Natural killer cell treated with Interleukin-12 subunit alpha and Interleukin-12 subunit beta and Interleukin-15 and Interleukin-18, amount 100 ng/mL, for 72 hours (primary cell): ENCODE results near the gene RUSC1. TPM values are rescaled to one million over a fixed set of nuclear protein-coding genes. Genes with fewer than 3 reads are reported as not detected.
A peak's percentile ranks its signal among the peaks of the same experiment; 100 is the strongest.
"Not testable (repeated sequence)": the region's sequence is repeated elsewhere in the genome, so short reads cannot be mapped to it uniquely, and the experiment has no call there.

Experiments used
- ATAC-seq, 2 donors: fragments of 150-1000 bp; cut with Tn5 transposase in 1 of 2; sonication (Bioruptor Pico), chemical (Tn5 transposase) in 1 of 2; 2 replicates each; pipeline ENCODE4 v1.10.0; 2021
- DNase-seq: peaks from one replicate; pipeline ENCODE4 v3.0.0; 2022; ENCODE audit warnings: low spot score
- H3K27ac Mint-ChIP-seq, 2 donors: 1 replicate in 1 of 2; 2 replicates in 1 of 2; pipeline ENCODE4 v1.8.0; 2022; ENCODE audit warnings: mixed read lengths in 2 of 2, mild to moderate bottlenecking in 1 of 2, moderate library complexity in 1 of 2
- H3K27me3 Mint-ChIP-seq, 2 donors: 1 replicate in 1 of 2; 2 replicates in 1 of 2; pipeline ENCODE4 v1.8.0; 2022; ENCODE audit warnings: mixed read lengths in 2 of 2
- H3K36me3 Mint-ChIP-seq: one replicate; pipeline ENCODE4 v1.8.0; 2022; ENCODE audit warnings: mixed read lengths
- H3K4me1 Mint-ChIP-seq, 2 donors: 1 replicate in 1 of 2; 2 replicates in 1 of 2; pipeline ENCODE4 v1.8.0; 2022; ENCODE audit warnings: low read depth in 2 of 2, mixed read lengths in 2 of 2, mild to moderate bottlenecking in 1 of 2
- H3K4me3 Mint-ChIP-seq: one replicate; pipeline ENCODE4 v1.8.0; 2022; ENCODE audit warnings: mixed read lengths
- H3K9me3 Mint-ChIP-seq: 2 replicates; pipeline ENCODE4 v1.8.0; 2022; ENCODE audit warnings: mixed read lengths
- total RNA-seq, 2 donors: library from RNA; stranded (reverse); gene quantifications; one replicate each; pipeline ENCODE4 v1.2.3, GENCODE V29; 2022

The RUSC1 gene
- total RNA-seq, 2 donors from 2014 or later: 26.2 to 40.1 TPM

- Mint-ChIP-seq H3K9me3 (no peaks in the 10 kb centered on the region), H3K27ac (no peak overlapping the region), H3K36me3 (no peaks in the 10 kb centered on the region), H3K4me1 (no peaks in the 10 kb centered on the region), H3K27me3 (no peaks in the 10 kb centered on the region), H3K4me3 (no peak overlapping the region)
- ATAC-seq (no peak), DNase-seq (no peak)
These were observed 34.1 kb upstream of the RUSC1 start for GRCh38 chr1:155286544-155286943.

- Mint-ChIP-seq H3K27me3 (no peaks in the 10 kb centered on the region), H3K4me1 (no peaks in the 10 kb centered on the region), H3K4me3 (no peak overlapping the region), H3K9me3 (no peaks in the 10 kb centered on the region), H3K27ac (no peak overlapping the region), H3K36me3 (no peaks in the 10 kb centered on the region)
- peak in 1 of 2 donors; percentile 4 for ATAC-seq
- DNase-seq: no peak
These were observed 32.6 kb upstream of the RUSC1 start for GRCh38 chr1:155287987-155288543.

GRCh38 chr1:155291006-155291405 lies 29.7 kb upstream of the RUSC1 start:
- not testable (repeated sequence) for H3K9me3 Mint-ChIP-seq, H3K36me3 Mint-ChIP-seq, H3K27ac Mint-ChIP-seq

GRCh38 chr1:155293086-155293749 lies 27.5 kb upstream of the RUSC1 start:
- no peak overlapping the region for H3K27ac Mint-ChIP-seq
- no peaks in the 10 kb centered on the region for H3K36me3 Mint-ChIP-seq
- peaks cover 29 to 34% of the 10 kb centered on the region in 2 donors for H3K27me3 Mint-ChIP-seq
- no peak for DNase-seq
- ATAC-seq: no peak
- no peak overlapping the region for H3K4me3 Mint-ChIP-seq
- H3K4me1 Mint-ChIP-seq: peaks cover 0 to 6% of the 10 kb centered on the region in 2 donors
- no peaks in the 10 kb centered on the region for H3K9me3 Mint-ChIP-seq

More at GRCh38 chr1:155291006-155291405, 29.7 kb upstream of the RUSC1 start:
- H3K4me3 Mint-ChIP-seq, H3K4me1 Mint-ChIP-seq, DNase-seq, ATAC-seq: not testable (repeated sequence)
- peaks cover 13 to 14% of the 10 kb centered on the region in 2 donors for H3K27me3 Mint-ChIP-seq

- DNase-seq: no peak
- Mint-ChIP-seq H3K4me1 (peaks cover 0 to 6% of the 10 kb centered on the region in 2 donors), H3K36me3 (no peaks in the 10 kb centered on the region), H3K27ac (no peak overlapping the region), H3K4me3 (peak overlapping the region; percentile 8), H3K9me3 (no peaks in the 10 kb centered on the region), H3K27me3 (peaks cover 31 to 34% of the 10 kb centered on the region in 2 donors)
- peak; percentile 17 to 31 for ATAC-seq
These were observed 26.0 kb upstream of the RUSC1 start for GRCh38 chr1:155294520-155295182.

GRCh38 chr1:155295183-155295941 lies 25.3 kb upstream of the RUSC1 start:
- no peaks in the 10 kb centered on the region for H3K9me3 Mint-ChIP-seq
- peaks cover 31 to 34% of the 10 kb centered on the region in 2 donors for H3K27me3 Mint-ChIP-seq
- peak; percentile 15 to 43 for ATAC-seq
- peaks cover 0 to 6% of the 10 kb centered on the region in 2 donors for H3K4me1 Mint-ChIP-seq
- no peak overlapping the region for H3K4me3 Mint-ChIP-seq
- no peak for DNase-seq
- no peak overlapping the region for H3K27ac Mint-ChIP-seq
- H3K36me3 Mint-ChIP-seq: no peaks in the 10 kb centered on the region

GRCh38 chr1:155295942-155296267 lies 24.8 kb upstream of the RUSC1 start:
- Mint-ChIP-seq H3K27me3 (peaks cover 31 to 34% of the 10 kb centered on the region in 2 donors), H3K9me3 (no peaks in the 10 kb centered on the region)

GRCh38 chr1:155296661-155297060 lies 24.0 kb upstream of the RUSC1 start:
- ATAC-seq: no peak

More at GRCh38 chr1:155295942-155296267, 24.8 kb upstream of the RUSC1 start:
- Mint-ChIP-seq H3K4me1 (peaks cover 0 to 6% of the 10 kb centered on the region in 2 donors), H3K27ac (no peak overlapping the region), H3K4me3 (no peak overlapping the region), H3K36me3 (no peaks in the 10 kb centered on the region)
- DNase-seq (no peak), ATAC-seq (no peak)

GRCh38 chr1:155297384-155297783 lies 23.3 kb upstream of the RUSC1 start:
- DNase-seq: no peak
- Mint-ChIP-seq H3K4me3 (no peak overlapping the region), H3K36me3 (no peaks in the 10 kb centered on the region), H3K27me3 (peaks cover 31 to 34% of the 10 kb centered on the region in 2 donors), H3K27ac (no peak overlapping the region), H3K4me1 (peaks cover 0 to 6% of the 10 kb centered on the region in 2 donors), H3K9me3 (no peaks in the 10 kb centered on the region)
- ATAC-seq: no peak

More at GRCh38 chr1:155296661-155297060, 24.0 kb upstream of the RUSC1 start:
- H3K36me3 Mint-ChIP-seq: no peaks in the 10 kb centered on the region
- no peak overlapping the region for H3K4me3 Mint-ChIP-seq
- H3K9me3 Mint-ChIP-seq: no peaks in the 10 kb centered on the region
- DNase-seq: no peak
- peaks cover 31 to 34% of the 10 kb centered on the region in 2 donors for H3K27me3 Mint-ChIP-seq
- H3K27ac Mint-ChIP-seq: no peak overlapping the region
- H3K4me1 Mint-ChIP-seq: peaks cover 0 to 6% of the 10 kb centered on the region in 2 donors

- Mint-ChIP-seq H3K9me3 (no peaks in the 10 kb centered on the region), H3K27ac (no peak overlapping the region), H3K4me3 (no peak overlapping the region), H3K4me1 (peaks cover 0 to 6% of the 10 kb centered on the region in 2 donors), H3K36me3 (no peaks in the 10 kb centered on the region), H3K27me3 (peaks cover 23 to 27% of the 10 kb centered on the region in 2 donors)
- DNase-seq: no peak
- no peak for ATAC-seq
These were observed 20.7 kb upstream of the RUSC1 start for GRCh38 chr1:155300024-155300423.

- ATAC-seq (peak in 1 of 2 donors; percentile 48), DNase-seq (no peak)
- Mint-ChIP-seq H3K27ac (no peak overlapping the region), H3K4me3 (no peak overlapping the region), H3K27me3 (peaks cover 20 to 23% of the 10 kb centered on the region in 2 donors), H3K9me3 (no peaks in the 10 kb centered on the region), H3K36me3 (no peaks in the 10 kb centered on the region), H3K4me1 (peaks cover 0 to 4% of the 10 kb centered on the region in 2 donors)
These were observed 20.0 kb upstream of the RUSC1 start for GRCh38 chr1:155300553-155301329.

GRCh38 chr1:155301342-155301841 lies 19.3 kb upstream of the RUSC1 start, which contains the start of gene PKLR:
PKLR (minus strand) TSS chr1:155301438; CDS start chr1:155301395, 43 bp downstream.
- no peak within 1 kb of the TSS for H3K27ac Mint-ChIP-seq
- H3K4me3 Mint-ChIP-seq: no peak within 1 kb of the TSS
- H3K27me3 Mint-ChIP-seq: peaks cover 14 to 17% of the 10 kb centered on the region in 2 donors
- no peaks in the 10 kb centered on the region for H3K36me3 Mint-ChIP-seq
- no peak for ATAC-seq
- H3K9me3 Mint-ChIP-seq: no peaks in the 10 kb centered on the region
- peaks cover 0 to 3% of the 10 kb centered on the region in 2 donors for H3K4me1 Mint-ChIP-seq
- no peak for DNase-seq
